H9 (cell line): ENCODE measurements around the gene ZNF205. TPM values are rescaled to one million over a fixed set of nuclear protein-coding genes. Genes with fewer than 3 reads are reported as not detected.

Experiments used
- DNase-seq: peaks from one replicate; pipeline ENCODE4 v3.0.0-alpha.2; 2017
- H2AFZ ChIP-seq: one replicate; pipeline ENCODE4 v1.6.1; 2013; ENCODE audit warnings: mild to moderate bottlenecking, low read length, control low read depth, moderate library complexity
- H2AK5ac ChIP-seq: 2 replicates; pipeline ENCODE4 v1.6.1; 2013; ENCODE audit warnings: low read length, control low read depth, mixed read lengths; ENCODE audit not compliant: insufficient read length
- H2BK120ac ChIP-seq: one replicate; pipeline ENCODE4 v1.6.1; 2013; ENCODE audit warnings: low read depth, mild to moderate bottlenecking, low read length, control low read depth, inconsistent platforms; ENCODE audit not compliant: poor library complexity, severe bottlenecking
- H2BK12ac ChIP-seq: 2 replicates; pipeline ENCODE4 v1.6.1; 2013; ENCODE audit warnings: low read length, control low read depth, mixed read lengths, low read depth; ENCODE audit not compliant: insufficient read length
- H2BK15ac ChIP-seq: 2 replicates; pipeline ENCODE4 v1.6.1; 2013; ENCODE audit warnings: low read depth, low read length, control low read depth
- H2BK20ac ChIP-seq: one replicate; pipeline ENCODE4 v1.6.1; 2013; ENCODE audit warnings: low read depth, mild to moderate bottlenecking, low read length, control low read depth, inconsistent platforms; ENCODE audit not compliant: poor library complexity, severe bottlenecking
- H2BK5ac ChIP-seq: 2 replicates; pipeline ENCODE4 v1.6.1; 2013; ENCODE audit warnings: low read length, control low read depth, mixed read lengths; ENCODE audit not compliant: insufficient read length
- H3K14ac ChIP-seq: 2 replicates; pipeline ENCODE4 v1.6.1; 2013; ENCODE audit warnings: low read length, control low read depth; ENCODE audit not compliant: insufficient read depth
- H3K18ac ChIP-seq: 2 replicates; pipeline ENCODE4 v1.6.1; 2013; ENCODE audit warnings: low read depth, mild to moderate bottlenecking, mixed read lengths, low read length, control low read depth; ENCODE audit not compliant: insufficient read length
- H3K23ac ChIP-seq: 2 replicates; pipeline ENCODE4 v1.6.1; 2013; ENCODE audit warnings: low read length, control low read depth, mixed read lengths, low read depth; ENCODE audit not compliant: insufficient read length
- H3K23me2 ChIP-seq: 2 replicates; pipeline ENCODE4 v1.6.1; 2013; ENCODE audit warnings: low read depth, mild to moderate bottlenecking, mixed read lengths, low read length, control low read depth; ENCODE audit not compliant: insufficient read length, poor library complexity, severe bottlenecking
- H3K27ac ChIP-seq: 2 replicates; pipeline ENCODE4 v1.5.1; 2013; ENCODE audit warnings: low read length, control low read depth, mixed read lengths, low read depth; ENCODE audit not compliant: insufficient read length
- H3K27me3 ChIP-seq: 2 replicates; pipeline ENCODE4 v1.6.1; 2013; ENCODE audit warnings: low read length, control low read depth, inconsistent platforms; ENCODE audit not compliant: insufficient read depth
- H3K4ac ChIP-seq: 2 replicates; pipeline ENCODE4 v1.6.1; 2013; ENCODE audit warnings: low read depth, mild to moderate bottlenecking, control low read depth, inconsistent platforms, low read length, moderate library complexity
- H3K4me1 ChIP-seq: 2 replicates; pipeline ENCODE4 v1.6.1; 2013; ENCODE audit warnings: low read length, control low read depth, inconsistent platforms; ENCODE audit not compliant: insufficient read depth
- H3K4me2 ChIP-seq: 2 replicates; pipeline ENCODE4 v1.6.1; 2013; ENCODE audit warnings: low read length, control low read depth, mixed read lengths; ENCODE audit not compliant: insufficient read length, insufficient read depth
- H3K56ac ChIP-seq: 2 replicates; pipeline ENCODE4 v1.6.1; 2013; ENCODE audit warnings: low read depth, mild to moderate bottlenecking, mixed read lengths, low read length, control low read depth; ENCODE audit not compliant: insufficient read length
- H3K79me1 ChIP-seq: 2 replicates; pipeline ENCODE4 v1.6.1; 2013; ENCODE audit warnings: low read depth, mild to moderate bottlenecking, moderate library complexity, low read length, control low read depth, inconsistent platforms; ENCODE audit not compliant: insufficient read depth, poor library complexity, severe bottlenecking
- H3K79me2 ChIP-seq: 2 replicates; pipeline ENCODE4 v1.6.1; 2013; ENCODE audit warnings: low read length, control low read depth, inconsistent platforms; ENCODE audit not compliant: insufficient read depth
- H3K9ac ChIP-seq: 2 replicates; pipeline ENCODE4 v1.6.1; 2013; ENCODE audit warnings: low read length, control low read depth, mixed read lengths; ENCODE audit not compliant: insufficient read length; ENCODE audit errors: extremely low read depth
- H3K9me3 ChIP-seq: one replicate; pipeline ENCODE4 v1.6.1; 2013; ENCODE audit warnings: low read depth, low read length, inconsistent platforms; ENCODE audit not compliant: control insufficient read depth
- H3T11ph ChIP-seq: one replicate; pipeline ENCODE4 v1.6.1; 2013; ENCODE audit warnings: mild to moderate bottlenecking, low read length, control low read depth, inconsistent platforms
- H4K20me1 ChIP-seq: one replicate; pipeline ENCODE4 v1.6.1; 2013; ENCODE audit not compliant: control insufficient read depth, insufficient read length, insufficient read depth
- H4K5ac ChIP-seq: 2 replicates; pipeline ENCODE4 v1.6.1; 2013; ENCODE audit warnings: low read depth, mild to moderate bottlenecking, mixed read lengths, low read length, control low read depth; ENCODE audit not compliant: insufficient read length
- H4K8ac ChIP-seq: replicated peaks from 2 replicates; pipeline ENCODE4 v1.6.1; 2013; ENCODE audit warnings: low read length, control low read depth, mixed read lengths, low read depth; ENCODE audit not compliant: insufficient read length
- H4K91ac ChIP-seq: 2 replicates; pipeline ENCODE4 v1.6.1; 2013; ENCODE audit warnings: low read depth, mild to moderate bottlenecking, moderate library complexity, mixed read lengths, low read length, control low read depth; ENCODE audit not compliant: insufficient read length
- H3K27ac Mint-ChIP-seq, 3 experiments: 2 replicates in 2 of 3; 3 replicates in 1 of 3; pipeline ENCODE4 v1.8.0; 2020 to 2021; ENCODE audit warnings: mixed read lengths in 3 of 3, mild to moderate bottlenecking in 1 of 3, moderate library complexity in 1 of 3
- H3K27me3 Mint-ChIP-seq: 2 replicates; pipeline ENCODE4 v1.8.0; 2021; ENCODE audit warnings: low read depth, mild to moderate bottlenecking, moderate library complexity, mixed read lengths
- H3K36me3 Mint-ChIP-seq, 3 experiments: 2 replicates in 2 of 3; 3 replicates in 1 of 3; pipeline ENCODE4 v1.8.0; 2020 to 2021; ENCODE audit warnings: low read depth in 3 of 3, mixed read lengths in 3 of 3; ENCODE audit not compliant: insufficient read depth in 1 of 3
- H3K4me1 Mint-ChIP-seq, 2 experiments: 2 replicates each; pipeline ENCODE4 v1.8.0; 2020; ENCODE audit warnings: mixed read lengths in 2 of 2
- H3K4me3 Mint-ChIP-seq, 2 experiments: 2 replicates in 1 of 2; 3 replicates in 1 of 2; pipeline ENCODE4 v1.8.0; 2020 to 2021; ENCODE audit warnings: mild to moderate bottlenecking in 2 of 2, mixed read lengths in 2 of 2, moderate library complexity in 1 of 2
- H3K9me3 Mint-ChIP-seq, 2 experiments: 2 replicates in 1 of 2; 3 replicates in 1 of 2; pipeline ENCODE4 v1.8.0; 2020; ENCODE audit warnings: mild to moderate bottlenecking in 2 of 2, mixed read lengths in 2 of 2, moderate library complexity in 1 of 2
- CTCF ChIP-seq: fragments of 200-600 bp; sonication (generic); conservative IDR thresholded peaks from 3 replicates; pipeline ENCODE4 v1.8.0; 2021; ENCODE audit warnings: antibody characterized with exemption, mild to moderate bottlenecking
- WGBS: extraction: QIAGEN DNeasy Blood & Tissue Kit; methylation state at CpG from one replicate; pipeline ENCODE4 v1.1.7; 2013; ENCODE audit warnings: missing lambda C conversion rate, low lambda C conversion rate, mixed read lengths; ENCODE audit not compliant: insufficient read length; ENCODE audit errors: extremely low coverage; 5-methylcytosine and 5-hydroxymethylcytosine counted together
- total RNA-seq: library from RNA; stranded (reverse); gene quantifications from 2 replicates; pipeline ENCODE4 v1.2.1, GENCODE V29; 2021

ZNF205 gene
- total RNA-seq, 1 experiment from 2014 or later: 16.8 TPM

GRCh38 chr16:3086596-3087242, 25.7 kb upstream of the ZNF205 start:
- Histone ChIP-seq H4K5ac (no peak overlapping the region), H2AFZ (no peak overlapping the region)
- no peak for TF ChIP-seq CTCF

More at GRCh38 chr16:3086596-3087242, 25.7 kb upstream of the ZNF205 start:
- H3K14ac ChIP-seq: no peak overlapping the region
- no peak overlapping the region for H2BK20ac ChIP-seq
- H3K27me3 ChIP-seq: no peaks in the 10 kb centered on the region
- no peak overlapping the region for H3K56ac ChIP-seq
- H3K23me2 ChIP-seq: no peaks in the 10 kb centered on the region
- no peak for DNase-seq
- no peak overlapping the region for H4K8ac ChIP-seq
- no peaks in the 10 kb centered on the region for H3K9me3 ChIP-seq
- Mint-ChIP-seq H3K27ac (0 out of 7 replicates have a peak overlapping the region, but pooled peaks of 1 of the 3 experiments have one; percentile 52), H3K9me3 (no peaks in the 10 kb centered on the region), H3K27me3 (no peaks in the 10 kb centered on the region; the same call in 1 of the 2 replicates), H3K4me1 (peaks cover 10 to 17% of the 10 kb centered on the region in 2 experiments), H3K36me3 (peaks cover 27 to 61% (median 30%) of the 10 kb centered on the region in 3 experiments; a peak in 6 of 7 replicates), H3K4me3 (no peak overlapping the region)
- no peak overlapping the region for H4K91ac ChIP-seq
- H3K79me1 ChIP-seq: no peaks in the 10 kb centered on the region
- H2BK12ac ChIP-seq: no peak overlapping the region
- H3K4ac ChIP-seq: no peak overlapping the region
- no peak overlapping the region for H3K4me2 ChIP-seq
- no peak overlapping the region for H3K27ac ChIP-seq
- no peak overlapping the region for H2BK120ac ChIP-seq
- no peak overlapping the region for H2BK15ac ChIP-seq
- no peak overlapping the region for H3T11ph ChIP-seq
- H3K9ac ChIP-seq: no peak overlapping the region
- no peak overlapping the region for H3K23ac ChIP-seq
- no peak overlapping the region for H2AK5ac ChIP-seq
- H3K18ac ChIP-seq: no peak overlapping the region
- H3K79me2 ChIP-seq: no peaks in the 10 kb centered on the region
- WGBS: no CpG with 5 or more reads among the region's 14 CpGs
- H2BK5ac ChIP-seq: no peak overlapping the region
- no peaks in the 10 kb centered on the region for H4K20me1 ChIP-seq
- H3K4me1 ChIP-seq: no peaks in the 10 kb centered on the region
